C4-2B (cell line): ENCODE measurements around the gene MYO1G.

ENCODE experiments used
- ZFX ChIP-seq: fragments of 450-650 bp; IDR thresholded peaks from 2 replicates; pipeline ENCODE4 v1.6.1; 2017
- TF ChIP-seq, protein P1 (sequence below): fragments of 450-650 bp; conservative IDR thresholded peaks from 2 replicates; pipeline ENCODE4 v1.5.1; 2017; ENCODE audit warnings: mild to moderate bottlenecking

DNA sequence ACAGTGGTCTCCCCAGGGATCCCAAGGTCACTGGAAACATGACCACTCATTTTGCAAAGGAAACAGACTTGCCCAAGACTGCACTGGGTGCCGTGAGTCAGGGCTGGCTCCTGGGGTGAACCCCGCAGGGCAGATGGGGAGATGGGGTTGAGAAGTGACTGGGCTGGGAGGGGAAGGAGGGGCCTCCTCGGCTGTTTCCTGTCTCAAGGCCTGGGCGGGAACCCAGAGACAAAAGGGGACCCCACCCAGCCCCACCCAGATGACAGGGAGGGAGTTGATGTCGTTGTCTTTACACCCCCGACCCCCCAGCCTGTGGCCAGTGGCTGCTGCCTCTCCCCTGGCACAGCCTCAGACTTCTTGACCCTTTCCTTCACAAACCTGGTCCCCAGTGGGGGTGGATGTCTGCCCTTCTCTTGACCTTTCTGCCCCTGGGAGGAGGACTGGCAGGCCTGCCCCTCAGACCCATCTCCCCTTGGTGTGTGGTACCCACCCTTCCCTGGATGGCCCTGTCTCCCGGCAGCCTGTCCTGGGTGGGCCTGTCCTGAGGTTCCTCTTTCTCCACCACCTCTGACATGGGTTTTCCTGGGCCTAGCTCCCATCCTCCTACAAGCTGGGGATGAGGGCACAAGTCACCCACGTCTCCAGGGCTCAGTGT lies 1.4 kb downstream of the MYO1G start:
- TF ChIP-seq, protein P1, sequence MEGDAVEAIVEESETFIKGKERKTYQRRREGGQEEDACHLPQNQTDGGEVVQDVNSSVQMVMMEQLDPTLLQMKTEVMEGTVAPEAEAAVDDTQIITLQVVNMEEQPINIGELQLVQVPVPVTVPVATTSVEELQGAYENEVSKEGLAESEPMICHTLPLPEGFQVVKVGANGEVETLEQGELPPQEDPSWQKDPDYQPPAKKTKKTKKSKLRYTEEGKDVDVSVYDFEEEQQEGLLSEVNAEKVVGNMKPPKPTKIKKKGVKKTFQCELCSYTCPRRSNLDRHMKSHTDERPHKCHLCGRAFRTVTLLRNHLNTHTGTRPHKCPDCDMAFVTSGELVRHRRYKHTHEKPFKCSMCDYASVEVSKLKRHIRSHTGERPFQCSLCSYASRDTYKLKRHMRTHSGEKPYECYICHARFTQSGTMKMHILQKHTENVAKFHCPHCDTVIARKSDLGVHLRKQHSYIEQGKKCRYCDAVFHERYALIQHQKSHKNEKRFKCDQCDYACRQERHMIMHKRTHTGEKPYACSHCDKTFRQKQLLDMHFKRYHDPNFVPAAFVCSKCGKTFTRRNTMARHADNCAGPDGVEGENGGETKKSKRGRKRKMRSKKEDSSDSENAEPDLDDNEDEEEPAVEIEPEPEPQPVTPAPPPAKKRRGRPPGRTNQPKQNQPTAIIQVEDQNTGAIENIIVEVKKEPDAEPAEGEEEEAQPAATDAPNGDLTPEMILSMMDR = no peak
- no peak for TF ChIP-seq ZFX
